ENCODE measurements around the gene TTR.

TTR gene

GRCh38 chr18:31612124-31612523, 20.4 kb downstream of the TTR start:
- in situ Hi-C loops (cut with HindIII; ENCODE audit: low sequenced_read_pairs) = no loop called here

- in situ Hi-C loops (cut with HindIII; ENCODE audit: low sequenced_read_pairs) = no loop called here
These were observed 22.4 kb downstream of the TTR start for GRCh38 chr18:31614044-31614443.

- in situ Hi-C loops (cut with HindIII; ENCODE audit: low sequenced_read_pairs) = no loop called here
These were observed 24.9 kb downstream of the TTR start for GRCh38 chr18:31616586-31616985.

- in situ Hi-C loops (cut with HindIII; ENCODE audit: low sequenced_read_pairs) = no loop called here
These were observed 25.5 kb downstream of the TTR start for GRCh38 chr18:31617031-31617717.

- in situ Hi-C loops (cut with HindIII; ENCODE audit: low sequenced_read_pairs) = no loop called here
These were observed 27.1 kb downstream of the TTR start for GRCh38 chr18:31618801-31619200.

- in situ Hi-C loops (cut with HindIII; ENCODE audit: low sequenced_read_pairs) = no loop called here
These were observed 27.6 kb downstream of the TTR start for GRCh38 chr18:31619291-31619690.

GRCh38 chr18:31624892-31625640, 33.4 kb downstream of the TTR start:
- in situ Hi-C loops (cut with HindIII; ENCODE audit: low sequenced_read_pairs) = no loop called here

GRCh38 chr18:31626409-31626808, 34.7 kb downstream of the TTR start:
- in situ Hi-C loops (cut with HindIII; ENCODE audit: low sequenced_read_pairs) = no loop called here

- in situ Hi-C loops (cut with HindIII; ENCODE audit: low sequenced_read_pairs) = no loop called here
These were observed 38.9 kb downstream of the TTR start for GRCh38 chr18:31630549-31630948.

- in situ Hi-C loops (cut with HindIII; ENCODE audit: low sequenced_read_pairs) = no loop called here
These were observed 39.8 kb downstream of the TTR start for GRCh38 chr18:31631526-31631925.

- in situ Hi-C loops (cut with HindIII; ENCODE audit: low sequenced_read_pairs) = no loop called here
These were observed 40.7 kb downstream of the TTR start for GRCh38 chr18:31632356-31632755.

GRCh38 chr18:31633392-31634330, 42.0 kb downstream of the TTR start:
- in situ Hi-C loops (cut with HindIII; ENCODE audit: low sequenced_read_pairs) = no loop called here

- in situ Hi-C loops (cut with HindIII; ENCODE audit: low sequenced_read_pairs) = no loop called here
These were observed 42.6 kb downstream of the TTR start for GRCh38 chr18:31634331-31634713.

GRCh38 chr18:31636387-31636786, 44.7 kb downstream of the TTR start:
- in situ Hi-C loops (cut with HindIII; ENCODE audit: low sequenced_read_pairs) = no loop called here

- in situ Hi-C loops (cut with HindIII; ENCODE audit: low sequenced_read_pairs) = no loop called here
These were observed 45.8 kb downstream of the TTR start for GRCh38 chr18:31637445-31637844.

- in situ Hi-C loops (cut with HindIII; ENCODE audit: low sequenced_read_pairs) = no loop called here
These were observed 51.3 kb downstream of the TTR start for GRCh38 chr18:31643003-31643402.

GRCh38 chr18:31645411-31645810, 53.7 kb downstream of the TTR start:
- in situ Hi-C loops (cut with HindIII; ENCODE audit: low sequenced_read_pairs) = no loop called here

- in situ Hi-C loops (cut with HindIII; ENCODE audit: low sequenced_read_pairs) = no loop called here
These were observed 54.9 kb downstream of the TTR start for GRCh38 chr18:31646332-31647126.

- in situ Hi-C loops (cut with HindIII; ENCODE audit: low sequenced_read_pairs) = no loop called here
These were observed 55.6 kb downstream of the TTR start for GRCh38 chr18:31647127-31647753.

Measured in endothelial cell of hepatic sinusoid (primary cell).